Hepatocyte (in vitro differentiated cells): Measurements from ENCODE around the gene ENPP6.

ENCODE experiments used
- EZH2 ChIP-seq: fragments of 200-600 bp; sonication (generic); IDR thresholded peaks from 2 replicates; pipeline ENCODE4 v1.6.1; 2016; ENCODE audit warnings: antibody characterized with exemption, mild to moderate bottlenecking, borderline replicate concordance
- EZH2phosphoT487 ChIP-seq: fragments of 200-600 bp; sonication (generic); IDR thresholded peaks from one replicate; pipeline ENCODE4 v1.6.1; 2018; ENCODE audit warnings: antibody characterized with exemption, mild to moderate bottlenecking, low read depth, moderate library complexity; ENCODE audit not compliant: unreplicated experiment, severe bottlenecking
- TF ChIP-seq, protein P1 (sequence below): fragments of 200-600 bp; sonication (generic); IDR thresholded peaks from 2 replicates; pipeline ENCODE4 v1.5.1; 2016; ENCODE audit warnings: antibody characterized with exemption, mild to moderate bottlenecking; ENCODE audit not compliant: poor library complexity

DNA sequence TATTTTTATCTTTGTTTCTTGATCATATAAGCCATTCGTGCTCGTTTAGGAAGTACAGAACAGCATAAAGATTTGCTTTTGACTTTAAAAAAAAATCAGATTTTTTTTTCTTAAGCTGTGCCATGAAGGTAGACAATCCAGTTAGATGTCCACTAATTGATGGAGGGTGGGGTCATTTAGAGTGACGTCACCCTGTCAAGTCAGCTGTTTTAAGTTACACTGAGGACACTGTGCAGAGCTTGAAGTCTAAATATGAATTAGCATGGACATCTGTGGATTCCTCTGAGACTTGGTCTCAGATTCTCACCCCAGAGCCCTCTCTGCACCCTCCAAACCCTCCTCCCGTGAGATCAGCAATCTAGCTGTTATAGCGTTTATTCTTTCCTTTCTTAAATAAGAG, 63.9 kb downstream of the ENPP6 start:
- TF ChIP-seq, protein P1, sequence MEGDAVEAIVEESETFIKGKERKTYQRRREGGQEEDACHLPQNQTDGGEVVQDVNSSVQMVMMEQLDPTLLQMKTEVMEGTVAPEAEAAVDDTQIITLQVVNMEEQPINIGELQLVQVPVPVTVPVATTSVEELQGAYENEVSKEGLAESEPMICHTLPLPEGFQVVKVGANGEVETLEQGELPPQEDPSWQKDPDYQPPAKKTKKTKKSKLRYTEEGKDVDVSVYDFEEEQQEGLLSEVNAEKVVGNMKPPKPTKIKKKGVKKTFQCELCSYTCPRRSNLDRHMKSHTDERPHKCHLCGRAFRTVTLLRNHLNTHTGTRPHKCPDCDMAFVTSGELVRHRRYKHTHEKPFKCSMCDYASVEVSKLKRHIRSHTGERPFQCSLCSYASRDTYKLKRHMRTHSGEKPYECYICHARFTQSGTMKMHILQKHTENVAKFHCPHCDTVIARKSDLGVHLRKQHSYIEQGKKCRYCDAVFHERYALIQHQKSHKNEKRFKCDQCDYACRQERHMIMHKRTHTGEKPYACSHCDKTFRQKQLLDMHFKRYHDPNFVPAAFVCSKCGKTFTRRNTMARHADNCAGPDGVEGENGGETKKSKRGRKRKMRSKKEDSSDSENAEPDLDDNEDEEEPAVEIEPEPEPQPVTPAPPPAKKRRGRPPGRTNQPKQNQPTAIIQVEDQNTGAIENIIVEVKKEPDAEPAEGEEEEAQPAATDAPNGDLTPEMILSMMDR, result no peak
- no peak for TF ChIP-seq EZH2
- TF ChIP-seq EZH2phosphoT487, result no peak
